Measurements from ENCODE around the gene ORC6.

DNA sequence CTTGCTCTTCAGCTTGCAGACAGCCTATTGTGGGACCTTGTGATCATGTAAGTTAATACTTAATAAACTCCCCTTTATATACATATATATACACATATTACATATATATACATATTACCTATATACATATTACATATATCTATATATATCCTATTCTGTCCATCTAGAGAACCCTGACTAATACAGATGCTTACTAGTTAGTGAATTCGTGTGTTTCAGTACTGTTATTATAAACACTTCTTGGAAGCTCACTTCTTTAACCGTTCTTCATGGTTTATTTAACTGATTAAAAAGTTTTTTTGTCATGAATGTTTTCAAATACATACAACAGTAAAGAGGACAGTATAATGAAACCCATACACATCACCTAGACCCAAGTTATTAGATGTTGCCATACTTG, 12.6 kb downstream of the ORC6 start:
- TF ChIP-seq, protein P1, sequence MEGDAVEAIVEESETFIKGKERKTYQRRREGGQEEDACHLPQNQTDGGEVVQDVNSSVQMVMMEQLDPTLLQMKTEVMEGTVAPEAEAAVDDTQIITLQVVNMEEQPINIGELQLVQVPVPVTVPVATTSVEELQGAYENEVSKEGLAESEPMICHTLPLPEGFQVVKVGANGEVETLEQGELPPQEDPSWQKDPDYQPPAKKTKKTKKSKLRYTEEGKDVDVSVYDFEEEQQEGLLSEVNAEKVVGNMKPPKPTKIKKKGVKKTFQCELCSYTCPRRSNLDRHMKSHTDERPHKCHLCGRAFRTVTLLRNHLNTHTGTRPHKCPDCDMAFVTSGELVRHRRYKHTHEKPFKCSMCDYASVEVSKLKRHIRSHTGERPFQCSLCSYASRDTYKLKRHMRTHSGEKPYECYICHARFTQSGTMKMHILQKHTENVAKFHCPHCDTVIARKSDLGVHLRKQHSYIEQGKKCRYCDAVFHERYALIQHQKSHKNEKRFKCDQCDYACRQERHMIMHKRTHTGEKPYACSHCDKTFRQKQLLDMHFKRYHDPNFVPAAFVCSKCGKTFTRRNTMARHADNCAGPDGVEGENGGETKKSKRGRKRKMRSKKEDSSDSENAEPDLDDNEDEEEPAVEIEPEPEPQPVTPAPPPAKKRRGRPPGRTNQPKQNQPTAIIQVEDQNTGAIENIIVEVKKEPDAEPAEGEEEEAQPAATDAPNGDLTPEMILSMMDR (IDR thresholded peaks at IDR 0.05) = no peak
- no peak for TF ChIP-seq POLR2AphosphoS5 (IDR thresholded peaks at IDR 0.05)
- TF ChIP-seq POLR2A (IDR thresholded peaks at IDR 0.05) = no peak
- no peak for TF ChIP-seq EP300 (IDR thresholded peaks at IDR 0.05; ENCODE audit: low read depth)
